GM12878 (cell line): ENCODE data around the gene APC2. TPM values are rescaled to one million over a fixed set of nuclear protein-coding genes. Genes with fewer than 3 reads are reported as not detected.

Experiments
- ATAC-seq: fragments of 200-7000 bp; cut with Tn5 transposase; 3 replicates; pipeline ENCODE4 v1.9.1; 2020; ENCODE audit warnings: mild to moderate bottlenecking, moderate library complexity
- BruUV-seq: library from RNA; stranded (reverse); fragments of 400-500 nt; replicated peaks from 2 replicates; lab custom pipeline; 2021; lab: Mats Ljungman, UMichigan
- CTCF ChIA-PET: fragments of 300-600 bp; sonication (Branson Sonifier 250); formaldehyde crosslinking; extraction: SDS; loops from one replicate; lab custom pipeline; 2021; ENCODE audit warnings: inconsistent platforms; lab: Yijun Ruan, JAX
- POLR2A ChIA-PET: fragments of 350-600 bp; formaldehyde crosslinking; extraction: SDS; loops from one replicate; lab custom pipeline; 2021; ENCODE audit warnings: inconsistent platforms; lab: Charles Lee
- RAD21 ChIA-PET: fragments of 300-600 bp; sonication (Branson Sonifier 250); formaldehyde crosslinking; loops from one replicate; lab custom pipeline; 2023; ENCODE audit warnings: antibody characterized with exemption; ENCODE audit not compliant: unreplicated experiment; lab: Charles Lee
- SMC1A ChIA-PET: fragments of 300-600 bp; sonication (Branson Sonifier 250); formaldehyde crosslinking; loops from one replicate; lab custom pipeline; 2023; ENCODE audit not compliant: unreplicated experiment, uncharacterized antibody; lab: Charles Lee
- DNase-seq: peaks from one replicate; pipeline ENCODE4 v3.0.0-alpha.2; 2011; ENCODE audit warnings: low read depth, low spot score
- FAIRE-seq: peaks from 3 replicates; lab custom pipeline; 2011; peaks lifted over from hg19 to GRCh38; lab: Jason Lieb, UNC
- H2AFZ ChIP-seq: 2 replicates; pipeline ENCODE4 v1.6.0; 2011; ENCODE audit warnings: low read depth, low read length, control low read depth; ENCODE audit not compliant: control insufficient read depth
- H3K27ac ChIP-seq: 2 replicates; pipeline ENCODE4 v1.5.1; 2011; ENCODE audit warnings: control low read depth; ENCODE audit not compliant: control insufficient read depth, insufficient read depth
- H3K27me3 ChIP-seq, 2 experiments: replicated peaks in 1 of 2; 2 replicates each; pipeline versions ENCODE4 v1.6.0 to v1.6.1; 2011; ENCODE audit warnings: low read length in 1 of 2; ENCODE audit not compliant: control insufficient read depth in 2 of 2, insufficient read depth in 2 of 2
- H3K36me3 ChIP-seq, 2 experiments: 2 replicates each; pipeline ENCODE4 v1.5.1; 2011; ENCODE audit warnings: low read length in 1 of 2; ENCODE audit not compliant: control insufficient read depth in 2 of 2, insufficient read depth in 2 of 2
- H3K4me1 ChIP-seq: 2 replicates; pipeline ENCODE4 v1.6.1; 2011; ENCODE audit warnings: mild to moderate bottlenecking, low read length, moderate library complexity, mixed read lengths; ENCODE audit not compliant: control insufficient read depth, insufficient read depth
- H3K4me2 ChIP-seq: 2 replicates; pipeline ENCODE4 v1.6.0; 2011; ENCODE audit warnings: control low read depth; ENCODE audit not compliant: control insufficient read depth, insufficient read depth
- H3K4me3 ChIP-seq: fragments of 200-600 bp; sonication (generic); 2 replicates; pipeline ENCODE4 v1.5.1; 2016
- H3K79me2 ChIP-seq: 2 replicates; pipeline ENCODE4 v1.6.0; 2011; ENCODE audit warnings: low read length; ENCODE audit not compliant: control insufficient read depth, insufficient read depth
- H3K9ac ChIP-seq: 2 replicates; pipeline ENCODE4 v1.8.0; 2011; ENCODE audit warnings: low read length, control low read depth, mixed read lengths; ENCODE audit not compliant: control insufficient read depth, insufficient read depth
- H3K9me3 ChIP-seq: replicated peaks from 3 replicates; pipeline ENCODE4 v1.5.1; 2011; ENCODE audit warnings: mild to moderate bottlenecking, low read length; ENCODE audit not compliant: control insufficient read depth, insufficient read depth
- H4K20me1 ChIP-seq: 2 replicates; pipeline ENCODE4 v1.6.0; 2011; ENCODE audit not compliant: control insufficient read depth, insufficient read depth
- FOXM1 ChIP-seq: IDR thresholded peaks from 2 replicates; pipeline ENCODE4 v1.6.1; 2012; ENCODE audit warnings: low read depth, mild to moderate bottlenecking, inconsistent platforms, low read length, moderate library complexity
- IRF5 ChIP-seq: fragments of 450-650 bp; IDR thresholded peaks from 2 replicates; pipeline ENCODE4 v1.6.1; 2017; ENCODE audit warnings: borderline replicate concordance
- PRDM15 ChIP-seq: fragments of 450-650 bp; formaldehyde crosslinking; IDR thresholded peaks from 2 replicates; pipeline ENCODE4 v1.4.0; 2020; ENCODE audit warnings: mild to moderate bottlenecking, moderate library complexity
- ZBTB40 ChIP-seq: fragments of 450-650 bp; IDR thresholded peaks from 2 replicates; pipeline ENCODE4 v1.6.1; 2016; ENCODE audit warnings: mild to moderate bottlenecking, moderate library complexity, borderline replicate concordance
- ZNF687 ChIP-seq: fragments of 450-650 bp; IDR thresholded peaks from 2 replicates; pipeline ENCODE4 v1.6.1; 2017; ENCODE audit warnings: mild to moderate bottlenecking, moderate library complexity
- ZZZ3 ChIP-seq: IDR thresholded peaks from 2 replicates; pipeline ENCODE4 v1.6.1; 2011; ENCODE audit warnings: low read depth; ENCODE audit not compliant: control insufficient read depth, insufficient read length
- WGBS: methylation state at CpG from one replicate; pipeline ENCODE4 v1.1.6; 2016; ENCODE audit warnings: low lambda C conversion rate; ENCODE audit not compliant: insufficient replicate concordance, insufficient coverage; ENCODE audit errors: missing lambda C conversion rate; 5-methylcytosine and 5-hydroxymethylcytosine counted together
- in situ Hi-C: fragments of 300-500 bp; cut with MboI; formaldehyde crosslinking; loops from 9 replicates; pipeline ENCODE4 v1.14.3; 2018; ENCODE audit warnings: mixed read lengths
- intact Hi-C: fragments of 100-400 bp; cut with micrococcal nuclease; formaldehyde crosslinking; loops from one replicate; pipeline ENCODE4 v1.14.2; 2022; ENCODE audit not compliant: unreplicated experiment
- polyA plus RNA-seq, 11 experiments: library from polyadenylated mRNA; depleted of rRNA in 4 of 11; unstranded in 6 of 11; stranded (reverse) in 5 of 11; fragments of >200 nt; fragmentation: Nextera tagmentation in 4 of 11; fragmentation: Illumina TruSeq in 1 of 11; extraction: Ambion mirVana in 4 of 11; extraction: Trizol in 1 of 11; gene quantifications; 1 replicate in 1 of 11; 2 replicates in 10 of 11; pipeline versions ENCODE4 v1.2.1 to v1.2.3, GENCODE V29; 2011 to 2016; ENCODE audit warnings: inconsistent platforms in 2 of 11, missing spikeins in 2 of 11, low read depth in 1 of 11
- total RNA-seq, 4 experiments: library from RNA; depleted of rRNA in 3 of 4; stranded (reverse); fragments of >200 nt in 3 of 4; fragmentation: Illumina TruSeq in 1 of 4; extraction: Trizol in 1 of 4; gene quantifications; 2 replicates each; pipeline versions ENCODE4 v1.2.1 to v1.2.3, GENCODE V29; 2013 to 2021

Gene APC2
- total and polyA plus RNA-seq, 10 of the 15 experiments (the other 5 are each of a cell fraction or from before 2014, with no cell fraction given): under 0.01 to 0.73 (median 0.04) TPM; not detected in 5

- TF ChIP-seq PRDM15 (CRISPR knock-in tag): no peak
These were observed 27.0 kb upstream of the APC2 start (continued) for GRCh38 chr19:1422943-1423342.

- intact Hi-C loops (no loop called here), in situ Hi-C loops (no loop called here)
- no peak overlapping the region for H3K4me2 ChIP-seq
- no peak for FAIRE-seq
- ChIA-PET POLR2A (interaction anchor here (0.5 kb wide), 1 partner anchor 13 kb away, joined by 3 read pairs; no protein-coding TSS in a partner anchor), CTCF (no interaction called here), RAD21 (no interaction called here), SMC1A (no interaction called here)
- no peak for DNase-seq
- no peaks in the 10 kb centered on the region for H3K9me3 ChIP-seq
- H3K36me3 ChIP-seq: peaks cover 19 to 57% of the 10 kb centered on the region in 2 experiments; a peak in 3 of 4 replicates
- no peaks in the 10 kb centered on the region for H3K79me2 ChIP-seq
- no peaks in the 10 kb centered on the region for H4K20me1 ChIP-seq
- H3K4me3 ChIP-seq: no peak overlapping the region
- no peak overlapping the region for H2AFZ ChIP-seq
- H3K27me3 ChIP-seq: no peaks in the 10 kb centered on the region
- ATAC-seq: no peak
- no peak overlapping the region for H3K9ac ChIP-seq
- H3K27ac ChIP-seq: no peak overlapping the region
- no peaks in the 10 kb centered on the region for H3K4me1 ChIP-seq
- BruUV-seq: no TSS peak
- WGBS: 97% methylated on average over 40 of the region's 40 CpGs
- TF ChIP-seq FOXM1 (no peak), ZBTB40 (no peak), ZNF687 (no peak), ZZZ3 (no peak), IRF5 (no peak)
These were observed 26.3 kb upstream of the APC2 start for GRCh38 chr19:1423436-1424191.
